K562 (cell line): Measurements from ENCODE around the gene TSR3. TPM values are rescaled to one million over a fixed set of nuclear protein-coding genes. Genes with fewer than 3 reads are reported as not detected.

ENCODE experiments used
- ATAC-seq: fragments of 200-7000 bp; cut with Tn5 transposase; 3 replicates; pipeline ENCODE4 v1.9.1; 2020; ENCODE audit warnings: moderate library complexity
- BruUV-seq: library from RNA; stranded (reverse); fragments of 400-500 nt; replicated peaks from 2 replicates; lab custom pipeline; 2021; lab: Mats Ljungman, UMichigan
- CTCF ChIA-PET: fragments of 300-600 bp; formaldehyde crosslinking; extraction: SDS; loops from one replicate; lab custom pipeline; 2021; ENCODE audit warnings: low intra/inter-chr PET ratio; lab: Yijun Ruan, JAX
- POLR2A ChIA-PET: fragments of 300-600, 350-650 bp; sonication (Branson Sonifier 250); formaldehyde crosslinking; extraction: SDS; loops from one replicate; lab custom pipeline; 2021; ENCODE audit warnings: antibody characterized with exemption, inconsistent platforms; lab: Yijun Ruan, JAX
- DNase-seq, 4 experiments: peaks; one replicate each; pipeline versions ENCODE4 v3.0.0 to v3.0.0-alpha.2; 2011 to 2018; ENCODE audit warnings: low spot score in 3 of 4, mixed read lengths in 3 of 4; ENCODE audit errors: extremely low read depth in 1 of 4
- FAIRE-seq: peaks from 2 replicates; lab custom pipeline; 2011; peaks lifted over from hg19 to GRCh38; lab: Jason Lieb, UNC
- H2AFZ ChIP-seq: 2 replicates; pipeline ENCODE4 v1.6.0; 2011; ENCODE audit warnings: low read depth, low read length, control low read depth, inconsistent platforms
- H3K27ac ChIP-seq: fragments of 200-600 bp; 3 replicates; pipeline ENCODE4 v1.8.0; 2011; ENCODE audit warnings: low read depth, mild to moderate bottlenecking, control low read depth, inconsistent platforms, low read length, moderate library complexity, mixed read lengths; ENCODE audit errors: extremely low read depth
- H3K27me3 ChIP-seq, 2 experiments: fragments of 300-600 bp in 1 of 2; 2 replicates in 1 of 2; 3 replicates in 1 of 2; pipeline versions ENCODE4 v1.6.0 to v1.8.0; 2011; ENCODE audit warnings: inconsistent platforms in 2 of 2, low read length in 2 of 2, mild to moderate bottlenecking in 1 of 2, mixed read lengths in 1 of 2, moderate library complexity in 1 of 2; ENCODE audit not compliant: control insufficient read depth in 2 of 2, insufficient read depth in 2 of 2
- H3K36me3 ChIP-seq: fragments of 300-600 bp; 3 replicates; pipeline ENCODE4 v1.8.0; 2011; ENCODE audit warnings: mild to moderate bottlenecking, low read length, inconsistent platforms; ENCODE audit not compliant: control insufficient read depth, insufficient read depth
- H3K4me1 ChIP-seq, 2 experiments: fragments of 200-600 bp in 1 of 2; replicated peaks in 1 of 2; 2 replicates in 1 of 2; 3 replicates in 1 of 2; pipeline versions ENCODE4 v1.5.1 to v1.8.0; 2011; ENCODE audit warnings: inconsistent platforms in 2 of 2, low read length in 2 of 2, mild to moderate bottlenecking in 1 of 2, mixed read lengths in 1 of 2, moderate library complexity in 1 of 2; ENCODE audit not compliant: control insufficient read depth in 2 of 2, insufficient read depth in 2 of 2
- H3K4me2 ChIP-seq: 2 replicates; pipeline ENCODE4 v1.6.1; 2011; ENCODE audit warnings: low read length, control low read depth, inconsistent platforms, mixed read lengths; ENCODE audit not compliant: insufficient read depth
- H3K4me3 ChIP-seq: fragments of 200-600 bp; sonication (generic), shearing (Covaris generic); 2 replicates; pipeline ENCODE4 v1.5.1; 2016; ENCODE audit warnings: control low read depth, inconsistent platforms
- H3K79me2 ChIP-seq: fragments of 200-600 bp; 3 replicates; pipeline ENCODE4 v1.8.0; 2011; ENCODE audit warnings: low read length, inconsistent platforms; ENCODE audit not compliant: control insufficient read depth, insufficient read depth
- H3K9ac ChIP-seq, 2 experiments: 2 replicates each; pipeline versions ENCODE4 v1.6.0 to v1.6.1; 2011; ENCODE audit warnings: low read depth in 2 of 2, low read length in 2 of 2, control low read depth in 1 of 2, inconsistent platforms in 1 of 2, mild to moderate bottlenecking in 1 of 2, mixed read lengths in 1 of 2; ENCODE audit not compliant: insufficient read depth in 1 of 2
- H3K9me1 ChIP-seq: one replicate; pipeline ENCODE4 v1.6.0; 2011; ENCODE audit warnings: inconsistent platforms, mild to moderate bottlenecking, low read length, moderate library complexity; ENCODE audit not compliant: control insufficient read depth, insufficient read depth
- H3K9me3 ChIP-seq: replicated peaks from 2 replicates; pipeline ENCODE4 v1.5.1; 2011; ENCODE audit warnings: low read depth, low read length, inconsistent platforms; ENCODE audit not compliant: control insufficient read depth, insufficient read depth
- H4K20me1 ChIP-seq: replicated peaks from 2 replicates; pipeline ENCODE4 v1.6.1; 2011; ENCODE audit warnings: low read length, inconsistent platforms, mixed read lengths; ENCODE audit not compliant: control insufficient read depth, insufficient read depth
- ARID2 ChIP-seq: fragments of 450-650 bp; IDR thresholded peaks from 2 replicates; pipeline ENCODE4 v1.6.1; 2017; ENCODE audit warnings: antibody characterized with exemption, mild to moderate bottlenecking
- ATF1 ChIP-seq, 2 experiments: fragments of 450-650 bp in 1 of 2; IDR thresholded peaks; 2 replicates each; pipeline ENCODE4 v1.6.1; 2016; ENCODE audit warnings: missing compliant biosample characterization in 1 of 2, missing genetic modification characterization in 1 of 2
- CBX3 ChIP-seq, 2 experiments: IDR thresholded peaks; 1 replicate in 1 of 2; 2 replicates in 1 of 2; pipeline ENCODE4 v1.6.1; 2012; ENCODE audit warnings: inconsistent platforms in 2 of 2, low read length in 2 of 2, borderline replicate concordance in 1 of 2, control low read depth in 1 of 2
- CHD1 ChIP-seq: fragments of 200-600 bp; sonication (generic); IDR thresholded peaks from one replicate; pipeline ENCODE4 v1.6.1; 2012; ENCODE audit warnings: mild to moderate bottlenecking, moderate library complexity, low read length, inconsistent platforms
- COPS2 ChIP-seq: fragments of 450-650 bp; conservative IDR thresholded peaks from 2 replicates; pipeline ENCODE4 v1.6.1; 2016; ENCODE audit warnings: mild to moderate bottlenecking, moderate library complexity
- EWSR1 ChIP-seq: fragments of 450-650 bp; IDR thresholded peaks from 2 replicates; pipeline ENCODE4 v1.6.1; 2018; ENCODE audit warnings: borderline replicate concordance, mild to moderate bottlenecking, low read depth, moderate library complexity; ENCODE audit not compliant: partially characterized antibody
- GATA2 ChIP-seq: sonication (generic); formaldehyde crosslinking; IDR thresholded peaks from 2 replicates; pipeline ENCODE4 v1.4.0; 2020; ENCODE audit warnings: mild to moderate bottlenecking, missing genetic modification reagents
- HDAC8 ChIP-seq: fragments of 450-650 bp; IDR thresholded peaks from 2 replicates; pipeline ENCODE4 v1.6.1; 2016; ENCODE audit warnings: mild to moderate bottlenecking, missing genetic modification characterization, moderate library complexity, missing compliant biosample characterization
- JUND ChIP-seq, 2 experiments: IDR thresholded peaks; 2 replicates in 1 of 2; 3 replicates in 1 of 2; pipeline ENCODE4 v1.6.1; 2011; ENCODE audit warnings: borderline replicate concordance in 2 of 2, low read depth in 2 of 2, low read length in 2 of 2, improper control_type of control experiment in 1 of 2, missing biosample characterization in 1 of 2, missing genetic modification characterization in 1 of 2, missing genetic modification reagents in 1 of 2
- POLR2H ChIP-seq: IDR thresholded peaks from 2 replicates; pipeline ENCODE4 v1.6.1; 2016; ENCODE audit warnings: missing genetic modification characterization, low read depth, mild to moderate bottlenecking, control low read depth, missing compliant biosample characterization, moderate library complexity
- U2AF1 ChIP-seq: fragments of 200-400 bp; formaldehyde crosslinking; optimal IDR thresholded peaks from 2 replicates; pipeline ENCODE3; 2017; ENCODE audit warnings: mild to moderate bottlenecking, low read depth, low read length, moderate library complexity
- ZNF445 ChIP-seq: fragments of 250-450 bp; sonication (Bioruptor Pico); IDR thresholded peaks from 2 replicates; pipeline ENCODE4 v1.4.0; 2020; ENCODE audit warnings: low read depth, mild to moderate bottlenecking, moderate library complexity
- WGBS: fragments of 100-300 bp; shearing (Covaris generic); methylation state at CpG from one replicate; pipeline ENCODE4 v1.1.6; 2016; ENCODE audit warnings: low coverage, mixed read lengths; ENCODE audit not compliant: insufficient coverage; ENCODE audit errors: missing lambda C conversion rate; 5-methylcytosine and 5-hydroxymethylcytosine counted together
- in situ Hi-C: fragments of 300-500 bp; cut with MboI; formaldehyde crosslinking; loops from 4 replicates; pipeline ENCODE4 v1.15.0; 2018; ENCODE audit warnings: inconsistent platforms, mixed read lengths
- intact Hi-C: fragments of 100-400 bp; cut with micrococcal nuclease; formaldehyde crosslinking; loops from 2 replicates; pipeline ENCODE4 v1.14.2; 2022
- polyA plus RNA-seq, 8 experiments: library from polyadenylated mRNA; depleted of rRNA in 4 of 8; stranded (reverse) in 5 of 8; unstranded in 3 of 8; fragments of >200 nt; fragmentation: Nextera tagmentation in 2 of 8; fragmentation: Illumina TruSeq in 1 of 8; extraction: Ambion mirVana in 2 of 8; extraction: Trizol in 1 of 8; gene quantifications; 2 replicates each; pipeline versions ENCODE4 v1.2.1 to v1.2.3, GENCODE V29; 2011 to 2014; ENCODE audit warnings: inconsistent platforms in 1 of 8, missing spikeins in 1 of 8
- total RNA-seq, 7 experiments: library from RNA; depleted of rRNA in 6 of 7; stranded (reverse); fragments of >200 nt in 6 of 7; fragmentation: Illumina TruSeq in 2 of 7; extraction: Trizol in 2 of 7; gene quantifications; 2 replicates each; pipeline versions ENCODE4 v1.2.1 to v1.2.3, GENCODE V29; 2011 to 2021; ENCODE audit warnings: low replicate concordance in 1 of 7
- TF ChIP-seq, protein P1 (sequence below): fragments of 450-650 bp; IDR thresholded peaks from 2 replicates; pipeline ENCODE4 v1.6.1; 2016; ENCODE audit warnings: borderline replicate concordance
- TF ChIP-seq, protein P2 (sequence below): sonication (generic); formaldehyde crosslinking; IDR thresholded peaks from 2 replicates; pipeline ENCODE4 v1.8.0; 2022; ENCODE audit warnings: missing genetic modification reagents, mild to moderate bottlenecking, moderate library complexity, borderline replicate concordance
- TF ChIP-seq, protein P3 (sequence below), 3 experiments: IDR thresholded peaks in 2 of 3; conservative IDR thresholded peaks in 1 of 3; 2 replicates each; pipeline ENCODE4 v1.5.1; 2011 to 2012; ENCODE audit warnings: low read length in 3 of 3, mild to moderate bottlenecking in 3 of 3, control low read depth in 2 of 3, improper control_type of control experiment in 1 of 3, inconsistent platforms in 1 of 3, low read depth in 1 of 3, mixed read lengths in 1 of 3, moderate library complexity in 1 of 3; ENCODE audit not compliant: insufficient read depth in 2 of 3

TSR3 gene
- total and polyA plus RNA-seq, 9 of the 15 experiments (the other 6 are each of a cell fraction or from before 2014, with no cell fraction given) = 1.5 to 74.8 (median 16.5) TPM

DNA sequence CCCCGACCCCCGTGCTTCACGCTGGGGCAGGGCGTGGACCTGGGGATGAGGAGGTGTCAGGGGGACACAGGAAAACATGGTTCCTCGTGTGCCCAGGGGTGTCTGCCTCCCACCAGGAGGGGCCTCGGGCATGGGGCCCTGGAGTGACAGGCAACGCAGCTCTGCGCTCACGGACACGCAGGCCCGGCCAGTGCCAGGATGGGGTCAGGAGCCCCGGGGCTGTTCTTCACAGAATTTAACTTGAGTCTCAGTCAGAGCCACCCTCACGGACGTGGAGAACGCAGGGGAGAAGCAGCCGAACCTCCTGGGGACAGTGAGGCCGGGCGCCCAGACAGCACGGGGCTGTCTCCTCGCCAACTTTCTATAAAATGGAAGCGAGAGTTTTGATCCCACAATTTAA lies 46.1 kb upstream of the TSR3 start:
- Histone ChIP-seq H3K79me2 (no peaks in the 10 kb centered on the region), H4K20me1 (no peaks in the 10 kb centered on the region), H2AFZ (no peak overlapping the region), H3K4me1 (peaks cover 0 to 42% of the 10 kb centered on the region in 2 experiments; a peak in 2 of 5 replicates), H3K4me3 (no peak overlapping the region), H3K9me1 (no peaks in the 10 kb centered on the region), H3K9me3 (no peaks in the 10 kb centered on the region), H3K36me3 (no peaks in the 10 kb centered on the region), H3K4me2 (no peak overlapping the region), H3K27me3 (no peaks in the 10 kb centered on the region), H3K9ac (no peak overlapping the region), H3K27ac (no peak overlapping the region)
- ATAC-seq (no peak), DNase-seq (no peak), FAIRE-seq (no peak)
- BruUV-seq = no TSS peak
- in situ Hi-C loops (no loop called here), intact Hi-C loops (no loop called here)
- ChIA-PET CTCF (no interaction called here), POLR2A (interaction anchor here (1.5 kb wide), 1 partner anchor 20 kb away, joined by 4 read pairs; no protein-coding TSS in a partner anchor)
- WGBS = 64% methylated on average over 17 of the region's 21 CpGs
- TF ChIP-seq ATF1 (CRISPR knock-in tag; IDR thresholded peaks at IDR 0.05) = no peak
- no peak for TF ChIP-seq ATF1 (tag; IDR thresholded peaks at IDR 0.05)
- no peak for TF ChIP-seq HDAC8 (tag)
- TF ChIP-seq POLR2H (tag) = no peak
- no peak for TF ChIP-seq CBX3 (IDR thresholded peaks at IDR 0.05; ENCODE audit: borderline replicate concordance in 1 of 2, low read length in 2 of 2)
- no peak for TF ChIP-seq JUND (IDR thresholded peaks at IDR 0.05; ENCODE audit: borderline replicate concordance, low read depth, low read length)
- no peak for TF ChIP-seq JUND (tag; IDR thresholded peaks at IDR 0.05; ENCODE audit: borderline replicate concordance, low read depth, low read length)
- TF ChIP-seq CHD1 = no peak
- TF ChIP-seq ARID2 = no peak
- no peak for TF ChIP-seq ZNF445 (CRISPR knock-in tag)
- TF ChIP-seq GATA2 (CRISPR knock-in tag) = no peak
- TF ChIP-seq COPS2 = no peak
- TF ChIP-seq, protein P1, sequence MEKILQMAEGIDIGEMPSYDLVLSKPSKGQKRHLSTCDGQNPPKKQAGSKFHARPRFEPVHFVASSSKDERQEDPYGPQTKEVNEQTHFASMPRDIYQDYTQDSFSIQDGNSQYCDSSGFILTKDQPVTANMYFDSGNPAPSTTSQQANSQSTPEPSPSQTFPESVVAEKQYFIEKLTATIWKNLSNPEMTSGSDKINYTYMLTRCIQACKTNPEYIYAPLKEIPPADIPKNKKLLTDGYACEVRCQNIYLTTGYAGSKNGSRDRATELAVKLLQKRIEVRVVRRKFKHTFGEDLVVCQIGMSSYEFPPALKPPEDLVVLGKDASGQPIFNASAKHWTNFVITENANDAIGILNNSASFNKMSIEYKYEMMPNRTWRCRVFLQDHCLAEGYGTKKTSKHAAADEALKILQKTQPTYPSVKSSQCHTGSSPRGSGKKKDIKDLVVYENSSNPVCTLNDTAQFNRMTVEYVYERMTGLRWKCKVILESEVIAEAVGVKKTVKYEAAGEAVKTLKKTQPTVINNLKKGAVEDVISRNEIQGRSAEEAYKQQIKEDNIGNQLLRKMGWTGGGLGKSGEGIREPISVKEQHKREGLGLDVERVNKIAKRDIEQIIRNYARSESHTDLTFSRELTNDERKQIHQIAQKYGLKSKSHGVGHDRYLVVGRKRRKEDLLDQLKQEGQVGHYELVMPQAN = no peak
- TF ChIP-seq EWSR1 = no peak
- TF ChIP-seq U2AF1 = no peak
- TF ChIP-seq, protein P2, sequence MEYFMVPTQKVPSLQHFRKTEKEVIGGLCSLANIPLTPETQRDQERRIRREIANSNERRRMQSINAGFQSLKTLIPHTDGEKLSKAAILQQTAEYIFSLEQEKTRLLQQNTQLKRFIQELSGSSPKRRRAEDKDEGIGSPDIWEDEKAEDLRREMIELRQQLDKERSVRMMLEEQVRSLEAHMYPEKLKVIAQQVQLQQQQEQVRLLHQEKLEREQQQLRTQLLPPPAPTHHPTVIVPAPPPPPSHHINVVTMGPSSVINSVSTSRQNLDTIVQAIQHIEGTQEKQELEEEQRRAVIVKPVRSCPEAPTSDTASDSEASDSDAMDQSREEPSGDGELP (CRISPR knock-in tag) = no peak
- TF ChIP-seq, protein P3, sequence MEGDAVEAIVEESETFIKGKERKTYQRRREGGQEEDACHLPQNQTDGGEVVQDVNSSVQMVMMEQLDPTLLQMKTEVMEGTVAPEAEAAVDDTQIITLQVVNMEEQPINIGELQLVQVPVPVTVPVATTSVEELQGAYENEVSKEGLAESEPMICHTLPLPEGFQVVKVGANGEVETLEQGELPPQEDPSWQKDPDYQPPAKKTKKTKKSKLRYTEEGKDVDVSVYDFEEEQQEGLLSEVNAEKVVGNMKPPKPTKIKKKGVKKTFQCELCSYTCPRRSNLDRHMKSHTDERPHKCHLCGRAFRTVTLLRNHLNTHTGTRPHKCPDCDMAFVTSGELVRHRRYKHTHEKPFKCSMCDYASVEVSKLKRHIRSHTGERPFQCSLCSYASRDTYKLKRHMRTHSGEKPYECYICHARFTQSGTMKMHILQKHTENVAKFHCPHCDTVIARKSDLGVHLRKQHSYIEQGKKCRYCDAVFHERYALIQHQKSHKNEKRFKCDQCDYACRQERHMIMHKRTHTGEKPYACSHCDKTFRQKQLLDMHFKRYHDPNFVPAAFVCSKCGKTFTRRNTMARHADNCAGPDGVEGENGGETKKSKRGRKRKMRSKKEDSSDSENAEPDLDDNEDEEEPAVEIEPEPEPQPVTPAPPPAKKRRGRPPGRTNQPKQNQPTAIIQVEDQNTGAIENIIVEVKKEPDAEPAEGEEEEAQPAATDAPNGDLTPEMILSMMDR (IDR thresholded peaks at IDR 0.05 in 2 of 3, conservative IDR thresholded peaks at IDR 0.05 in 1 of 3; ENCODE audit: insufficient read depth in 2 of 3, low read depth in 1 of 3, low read length in 3 of 3) = no peak
